BE2C (cell line): ENCODE data around the gene TBX18.
A peak's percentile ranks its signal among the peaks of the same experiment; 100 is the strongest.

Experiments used
- DNase-seq: peaks from one replicate; pipeline ENCODE4 v3.0.0-alpha.2; 2020
- H3K27me3 ChIP-seq: fragments of 250-450 bp; sonication (Bioruptor Pico); 2 replicates; pipeline ENCODE4 v1.5.1; 2020; ENCODE audit warnings: mild to moderate bottlenecking
- H3K36me3 ChIP-seq: fragments of 250-450 bp; sonication (Bioruptor Pico); 2 replicates; pipeline ENCODE4 v1.5.1; 2020; ENCODE audit warnings: mild to moderate bottlenecking
- H3K4me1 ChIP-seq: fragments of 250-450 bp; sonication (Bioruptor Pico); 2 replicates; pipeline ENCODE4 v1.5.1; 2020
- H3K4me3 ChIP-seq: 2 replicates; pipeline ENCODE4 v1.5.1; 2011; ENCODE audit warnings: low read depth, low read length
- H3K9me3 ChIP-seq: fragments of 250-450 bp; sonication (Bioruptor Pico); 2 replicates; pipeline ENCODE4 v1.5.1; 2020
- CTCF ChIP-seq: IDR thresholded peaks from 2 replicates; pipeline ENCODE4 v1.5.1; 2012; ENCODE audit warnings: mild to moderate bottlenecking, low read depth, low read length

TBX18 gene

GRCh38 chr6:84688141-84688873, 76.1 kb downstream of the TBX18 start:
- H3K4me3 ChIP-seq: no peak overlapping the region
- H3K4me1 ChIP-seq: no peaks in the 10 kb centered on the region
- no peak for DNase-seq
- H3K27me3 ChIP-seq: no peaks in the 10 kb centered on the region
- H3K36me3 ChIP-seq: no peaks in the 10 kb centered on the region
- no peaks in the 10 kb centered on the region for H3K9me3 ChIP-seq
- TF ChIP-seq CTCF: no peak

DNA sequence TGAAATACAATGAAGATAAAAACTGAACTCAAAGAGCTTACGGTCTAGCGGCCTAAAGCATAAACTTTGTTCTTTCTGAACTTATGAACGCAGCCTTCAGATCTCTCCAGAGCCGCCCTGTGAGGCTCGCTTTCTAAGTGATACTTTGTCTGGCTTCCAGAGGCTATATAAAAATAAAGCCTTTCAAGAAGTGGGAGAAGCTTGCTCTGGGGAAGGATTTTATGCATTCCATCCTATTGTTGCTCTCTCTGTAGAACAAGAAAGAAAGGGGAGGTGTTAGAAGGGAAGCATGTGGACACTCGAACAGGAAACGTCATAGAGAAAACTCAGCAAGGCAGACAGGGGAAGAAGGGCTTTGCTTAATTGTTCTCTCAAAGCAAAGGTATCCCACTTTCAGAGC, 77.0 kb downstream of the TBX18 start:
- Histone ChIP-seq H3K4me1 (no peaks in the 10 kb centered on the region), H3K9me3 (no peaks in the 10 kb centered on the region), H3K27me3 (no peaks in the 10 kb centered on the region), H3K4me3 (no peak overlapping the region), H3K36me3 (no peaks in the 10 kb centered on the region)
- TF ChIP-seq CTCF: no peak
- no peak for DNase-seq

- no peak overlapping the region for H3K4me3 ChIP-seq
- H3K36me3 ChIP-seq: no peaks in the 10 kb centered on the region
- peak; percentile 88 for TF ChIP-seq CTCF
- H3K27me3 ChIP-seq: no peaks in the 10 kb centered on the region
- H3K4me1 ChIP-seq: no peaks in the 10 kb centered on the region
- H3K9me3 ChIP-seq: no peaks in the 10 kb centered on the region
- DNase-seq: peak; percentile 22
Observed at GRCh38 chr6:84685983-84686584, 78.3 kb downstream of the TBX18 start.

GRCh38 chr6:84681693-84682326, 82.6 kb downstream of the TBX18 start:
- DNase-seq: no peak
- TF ChIP-seq CTCF: no peak
- no peaks in the 10 kb centered on the region for H3K4me1 ChIP-seq
- no peaks in the 10 kb centered on the region for H3K27me3 ChIP-seq
- no peaks in the 10 kb centered on the region for H3K9me3 ChIP-seq
- no peak overlapping the region for H3K4me3 ChIP-seq
- H3K36me3 ChIP-seq: no peaks in the 10 kb centered on the region

- no peak for TF ChIP-seq CTCF
- H3K4me1 ChIP-seq: no peaks in the 10 kb centered on the region
- H3K4me3 ChIP-seq: no peak overlapping the region
- no peaks in the 10 kb centered on the region for H3K36me3 ChIP-seq
- no peak for DNase-seq
- no peaks in the 10 kb centered on the region for H3K9me3 ChIP-seq
- no peaks in the 10 kb centered on the region for H3K27me3 ChIP-seq
Observed at GRCh38 chr6:84675651-84676050, 88.7 kb downstream of the TBX18 start.

DNA sequence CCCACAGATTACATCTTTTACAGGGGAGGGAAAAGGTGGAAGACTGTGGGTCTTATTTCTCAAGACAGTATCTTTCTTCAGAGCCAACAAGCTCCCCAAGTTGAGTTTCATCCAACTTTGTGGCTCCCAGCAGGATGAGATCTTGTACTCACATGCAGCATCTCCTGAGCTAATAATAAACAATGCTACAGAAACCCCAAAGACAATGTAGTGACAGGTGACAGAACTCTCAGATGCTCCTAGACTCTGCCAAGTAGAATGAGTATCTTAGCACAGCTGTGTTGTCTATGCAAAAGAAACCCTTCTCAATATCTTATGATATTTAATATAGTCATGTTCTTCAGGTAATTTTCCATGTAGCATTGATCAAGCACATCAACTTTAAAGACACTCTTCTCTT, 90.0 kb downstream of the TBX18 start:
- no peaks in the 10 kb centered on the region for H3K27me3 ChIP-seq

More for the DNA sequence above, 90.0 kb downstream of the TBX18 start:
- no peak for DNase-seq
- no peaks in the 10 kb centered on the region for H3K36me3 ChIP-seq
- H3K4me3 ChIP-seq: no peak overlapping the region
- TF ChIP-seq CTCF: no peak
- no peaks in the 10 kb centered on the region for H3K9me3 ChIP-seq
- H3K4me1 ChIP-seq: no peaks in the 10 kb centered on the region
